Uterus (tissue), 4 donors: Measurements from ENCODE around the gene OR2AG2. TPM values are rescaled to one million over a fixed set of nuclear protein-coding genes. Genes with fewer than 3 reads are reported as not detected.

ENCODE experiments used
- DNase-seq, 2 donors: peaks; one replicate each; pipeline ENCODE4 v3.0.0-alpha.2; 2019 to 2020
- H3K27ac ChIP-seq, 2 donors: fragments of 200-600 bp; sonication (generic); 1 replicate in 1 of 2; 2 replicates in 1 of 2; pipeline ENCODE4 v1.5.1; 2016 to 2018
- H3K27me3 ChIP-seq, 2 donors: fragments of 200-600 bp; sonication (generic); one replicate each; pipeline ENCODE4 v1.5.1; 2018 to 2019; ENCODE audit warnings: control low read depth in 1 of 2
- H3K36me3 ChIP-seq, 2 donors: fragments of 200-600 bp; sonication (generic); one replicate each; pipeline ENCODE4 v1.5.1; 2019; ENCODE audit warnings: control low read depth in 1 of 2
- H3K4me1 ChIP-seq, 2 donors: fragments of 200-600 bp; sonication (generic); one replicate each; pipeline ENCODE4 v1.5.1; 2018 to 2019; ENCODE audit warnings: control low read depth in 1 of 2
- H3K4me3 ChIP-seq, 2 donors: fragments of 200-600 bp; sonication (generic); 1 replicate in 1 of 2; 2 replicates in 1 of 2; pipeline ENCODE4 v1.5.1; 2018 to 2019; ENCODE audit warnings: mild to moderate bottlenecking in 1 of 2
- H3K9me3 ChIP-seq, 2 donors: fragments of 200-600 bp; sonication (generic); one replicate each; pipeline ENCODE4 v1.5.1; 2019; ENCODE audit warnings: control low read depth in 1 of 2
- CTCF ChIP-seq, 4 experiments: fragments of 200-600 bp in 2 of 4; fragments of 450-650 bp in 2 of 4; sonication (generic) in 2 of 4; IDR thresholded peaks; one replicate each; pipeline ENCODE4 v1.5.1; 2016 to 2019; ENCODE audit warnings: antibody characterized with exemption in 4 of 4, mild to moderate bottlenecking in 2 of 4, moderate library complexity in 1 of 4
- POLR2A ChIP-seq, 2 donors: fragments of 450-650 bp; IDR thresholded peaks; one replicate each; pipeline ENCODE4 v1.6.1; 2016; ENCODE audit warnings: antibody characterized with exemption in 2 of 2, mild to moderate bottlenecking in 1 of 2, moderate library complexity in 1 of 2
- intact Hi-C: fragments of 100-400 bp; cut with DNase I; formaldehyde crosslinking; loops from one replicate; pipeline ENCODE4 v1.15.1; 2023; ENCODE audit warnings: low total_unique reads
- total RNA-seq, 4 donors: library from RNA; depleted of rRNA in 3 of 4; stranded (reverse); fragments of >200 nt in 3 of 4; gene quantifications; one replicate each; pipeline versions ENCODE4 v1.1.0 to v1.2.4, GENCODE V29; 2014 to 2023
- donor health status: DM: yes; HTN: yes; CAD: no.

The OR2AG2 gene
- total RNA-seq, 4 donors from 2014 or later = 0.09 to 0.14 TPM; not detected in 2

GRCh38 chr11:6778518-6778917 is 6.7 kb upstream of the OR2AG2 start:
- intact Hi-C loops = no loop called here
- no peak overlapping the region for H3K27ac ChIP-seq
- no peaks in the 10 kb centered on the region for H3K4me1 ChIP-seq
- no peaks in the 10 kb centered on the region for H3K9me3 ChIP-seq
- DNase-seq = no peak
- TF ChIP-seq CTCF (IDR thresholded peaks at IDR 0.05) (no peak), POLR2A (IDR thresholded peaks at IDR 0.05) (no peak)
- H3K4me3 ChIP-seq = no peak overlapping the region
- H3K27me3 ChIP-seq = no peaks in the 10 kb centered on the region
- no peaks in the 10 kb centered on the region for H3K36me3 ChIP-seq

GRCh38 chr11:6757373-6757967 is 14.3 kb downstream of the OR2AG2 start:
- no peak overlapping the region for H3K4me3 ChIP-seq
- DNase-seq = peak in 1 of 2 donors; percentile 30
- intact Hi-C loops = no loop called here

GRCh38 chr11:6755953-6756347 is 15.8 kb downstream of the OR2AG2 start:
- DNase-seq = no peak
- H3K27ac ChIP-seq = no peak overlapping the region
- no peaks in the 10 kb centered on the region for H3K4me1 ChIP-seq
- TF ChIP-seq POLR2A (IDR thresholded peaks at IDR 0.05) (no peak), CTCF (IDR thresholded peaks at IDR 0.05) (no peak)
- intact Hi-C loops = no loop called here
- no peak overlapping the region for H3K4me3 ChIP-seq
- no peaks in the 10 kb centered on the region for H3K36me3 ChIP-seq
- no peaks in the 10 kb centered on the region for H3K9me3 ChIP-seq
- no peaks in the 10 kb centered on the region for H3K27me3 ChIP-seq

More at GRCh38 chr11:6757373-6757967, 14.3 kb downstream of the OR2AG2 start:
- Histone ChIP-seq H3K36me3 (no peaks in the 10 kb centered on the region), H3K27ac (no peak overlapping the region), H3K9me3 (no peaks in the 10 kb centered on the region), H3K27me3 (no peaks in the 10 kb centered on the region), H3K4me1 (no peaks in the 10 kb centered on the region)
- TF ChIP-seq CTCF (IDR thresholded peaks at IDR 0.05) (peak in 3 of 4 experiments; percentile 28 to 61 (median 35)), POLR2A (IDR thresholded peaks at IDR 0.05) (no peak)

GRCh38 chr11:6755303-6755952 is 16.3 kb downstream of the OR2AG2 start:
- no peak for DNase-seq
- Histone ChIP-seq H3K36me3 (no peaks in the 10 kb centered on the region), H3K9me3 (no peaks in the 10 kb centered on the region), H3K4me3 (no peak overlapping the region), H3K27ac (no peak overlapping the region), H3K27me3 (no peaks in the 10 kb centered on the region), H3K4me1 (no peaks in the 10 kb centered on the region)
- intact Hi-C loops = no loop called here
- TF ChIP-seq CTCF (IDR thresholded peaks at IDR 0.05) (peak; percentile 42 to 71 (median 64)), POLR2A (IDR thresholded peaks at IDR 0.05) (no peak)

- intact Hi-C loops = no loop called here
- Histone ChIP-seq H3K9me3 (no peaks in the 10 kb centered on the region), H3K36me3 (no peaks in the 10 kb centered on the region), H3K4me1 (no peaks in the 10 kb centered on the region), H3K27ac (peak overlapping the region in 1 of 2 donors; percentile 69), H3K27me3 (no peaks in the 10 kb centered on the region), H3K4me3 (no peak overlapping the region)
- TF ChIP-seq POLR2A (IDR thresholded peaks at IDR 0.05) (no peak), CTCF (IDR thresholded peaks at IDR 0.05) (no peak)
- DNase-seq = no peak
Observed at GRCh38 chr11:6747097-6747668, 24.6 kb downstream of the OR2AG2 start.
